ENCODE results near the gene TSHZ2.

The TSHZ2 gene

GRCh38 chr20:53163486-53163885, 191.3 kb downstream of the TSHZ2 start:
- Histone ChIP-seq H3K4me3 (ENCODE audit: extremely low read depth, insufficient read depth, low read length, poor library complexity, severe bottlenecking) (no peak overlapping the region), H3K4me1 (ENCODE audit: control insufficient read depth, insufficient read depth, low read length, poor library complexity, severe bottlenecking) (peaks cover 4% of the 10 kb centered on the region), H3K9me3 (ENCODE audit: control insufficient read depth, low read length) (no peaks in the 10 kb centered on the region), H3K36me3 (ENCODE audit: control insufficient read depth, insufficient read depth, low read length) (no peaks in the 10 kb centered on the region), H3K27ac (ENCODE audit: low read depth, low read length, severe bottlenecking) (no peak overlapping the region)
- WGBS, 2 experiments (ENCODE audit: insufficient coverage in 2 of 2), result 80% methylated on average over 1 of the region's 3 CpGs

GRCh38 chr20:53164072-53164471, 191.9 kb downstream of the TSHZ2 start:
- Histone ChIP-seq H3K27ac (ENCODE audit: low read depth, low read length, severe bottlenecking) (no peak overlapping the region), H3K9me3 (ENCODE audit: control insufficient read depth, low read length) (no peaks in the 10 kb centered on the region), H3K4me3 (ENCODE audit: extremely low read depth, insufficient read depth, low read length, poor library complexity, severe bottlenecking) (no peak overlapping the region), H3K36me3 (ENCODE audit: control insufficient read depth, insufficient read depth, low read length) (no peaks in the 10 kb centered on the region), H3K4me1 (ENCODE audit: control insufficient read depth, insufficient read depth, low read length, poor library complexity, severe bottlenecking) (peaks cover 4% of the 10 kb centered on the region)

DNA sequence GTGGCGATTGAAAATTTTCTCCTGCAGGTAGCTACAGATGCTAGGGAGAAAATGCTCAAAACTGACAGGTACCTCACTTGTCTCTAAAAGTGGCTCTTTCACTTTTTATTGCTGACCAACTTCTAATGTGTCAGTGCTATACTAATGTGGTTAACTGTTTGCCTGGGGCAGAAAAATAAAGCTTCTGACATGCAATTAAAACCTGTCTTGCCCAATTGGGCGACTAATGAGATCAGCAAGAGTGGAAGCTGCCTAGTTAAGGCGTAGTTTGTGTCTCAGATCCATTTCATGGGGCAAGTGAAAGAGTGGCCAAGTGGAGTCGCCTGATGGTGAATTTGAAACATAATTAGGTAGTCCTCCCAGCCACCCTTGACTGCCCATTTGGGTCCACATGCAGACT, 193.3 kb downstream of the TSHZ2 start:
- Histone ChIP-seq H3K4me1 (ENCODE audit: control insufficient read depth, insufficient read depth, low read length, poor library complexity, severe bottlenecking) (peaks cover 4% of the 10 kb centered on the region), H3K4me3 (ENCODE audit: extremely low read depth, insufficient read depth, low read length, poor library complexity, severe bottlenecking) (no peak overlapping the region)
- 87 to 88% methylated on average over 4 of the region's 4 CpGs for WGBS, 2 experiments (ENCODE audit: insufficient coverage in 2 of 2)

GRCh38 chr20:53168491-53168890, 196.3 kb downstream of the TSHZ2 start:
- Histone ChIP-seq H3K4me3 (ENCODE audit: extremely low read depth, insufficient read depth, low read length, poor library complexity, severe bottlenecking) (no peak overlapping the region), H3K9me3 (ENCODE audit: control insufficient read depth, low read length) (no peaks in the 10 kb centered on the region), H3K27ac (ENCODE audit: low read depth, low read length, severe bottlenecking) (no peak overlapping the region), H3K4me1 (ENCODE audit: control insufficient read depth, insufficient read depth, low read length, poor library complexity, severe bottlenecking) (no peaks in the 10 kb centered on the region), H3K36me3 (ENCODE audit: control insufficient read depth, insufficient read depth, low read length) (no peaks in the 10 kb centered on the region)
- WGBS, 2 experiments (ENCODE audit: insufficient coverage in 2 of 2), result 100% methylated on average over 1 of the region's 1 CpG; no CpG with 5 or more reads in 1 of the 2 experiments

More for the DNA sequence above, 193.3 kb downstream of the TSHZ2 start:
- Histone ChIP-seq H3K36me3 (ENCODE audit: control insufficient read depth, insufficient read depth, low read length) (no peaks in the 10 kb centered on the region), H3K27ac (ENCODE audit: low read depth, low read length, severe bottlenecking) (no peak overlapping the region), H3K9me3 (ENCODE audit: control insufficient read depth, low read length) (no peaks in the 10 kb centered on the region)

DNA sequence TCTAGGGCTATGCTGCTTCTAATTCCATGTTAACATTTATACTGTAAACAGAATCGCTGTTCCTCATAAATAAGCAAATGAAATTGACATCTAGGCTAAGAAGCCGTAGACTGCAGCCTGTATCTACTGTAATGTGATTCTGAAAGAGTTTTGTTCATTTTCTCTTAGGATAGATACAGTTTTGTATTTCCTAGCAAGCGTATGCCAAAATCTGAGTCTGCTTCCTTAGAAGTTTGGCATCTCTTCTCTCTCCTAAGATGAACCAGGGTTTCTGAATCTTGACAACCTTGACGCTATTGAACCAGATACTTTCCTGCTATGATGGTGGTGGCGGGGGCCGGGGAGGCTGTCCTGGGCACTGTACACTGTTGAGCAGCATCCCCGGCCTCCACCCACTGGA, 198.0 kb downstream of the TSHZ2 start:
- Histone ChIP-seq H3K9me3 (ENCODE audit: control insufficient read depth, low read length) (no peaks in the 10 kb centered on the region), H3K4me3 (ENCODE audit: extremely low read depth, insufficient read depth, low read length, poor library complexity, severe bottlenecking) (no peak overlapping the region), H3K27ac (ENCODE audit: low read depth, low read length, severe bottlenecking) (no peak overlapping the region), H3K36me3 (ENCODE audit: control insufficient read depth, insufficient read depth, low read length) (no peaks in the 10 kb centered on the region), H3K4me1 (ENCODE audit: control insufficient read depth, insufficient read depth, low read length, poor library complexity, severe bottlenecking) (no peaks in the 10 kb centered on the region)
- 93 to 97% methylated on average over 3 to 5 of the region's 7 CpGs for WGBS, 2 experiments (ENCODE audit: insufficient coverage in 2 of 2)

DNA sequence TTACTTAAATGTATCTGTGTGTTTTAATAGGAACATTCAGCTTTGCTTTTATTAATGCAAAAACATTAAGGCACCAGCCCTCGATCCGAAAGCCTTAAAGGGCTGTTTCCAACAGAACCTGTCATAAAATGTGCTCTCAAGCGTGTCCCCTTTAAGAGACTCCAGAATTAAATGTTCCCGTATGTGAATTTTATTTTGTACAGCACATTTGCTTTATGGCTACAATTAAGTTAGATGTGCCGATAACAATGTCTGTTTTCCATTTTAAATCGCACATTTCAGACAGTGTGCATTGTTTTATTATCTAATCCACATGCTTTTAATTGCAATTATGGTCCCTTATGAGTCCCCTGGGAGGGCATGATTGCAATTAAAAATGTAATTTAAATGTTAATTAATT, 198.9 kb downstream of the TSHZ2 start:
- Histone ChIP-seq H3K4me1 (ENCODE audit: control insufficient read depth, insufficient read depth, low read length, poor library complexity, severe bottlenecking) (no peaks in the 10 kb centered on the region), H3K9me3 (ENCODE audit: control insufficient read depth, low read length) (no peaks in the 10 kb centered on the region), H3K27ac (ENCODE audit: low read depth, low read length, severe bottlenecking) (no peak overlapping the region), H3K4me3 (ENCODE audit: extremely low read depth, insufficient read depth, low read length, poor library complexity, severe bottlenecking) (no peak overlapping the region), H3K36me3 (ENCODE audit: control insufficient read depth, insufficient read depth, low read length) (no peaks in the 10 kb centered on the region)
- 82% methylated on average over 6 of the region's 6 CpGs; no CpG with 5 or more reads in 1 of the 2 experiments for WGBS, 2 experiments (ENCODE audit: insufficient coverage in 2 of 2)

DNA sequence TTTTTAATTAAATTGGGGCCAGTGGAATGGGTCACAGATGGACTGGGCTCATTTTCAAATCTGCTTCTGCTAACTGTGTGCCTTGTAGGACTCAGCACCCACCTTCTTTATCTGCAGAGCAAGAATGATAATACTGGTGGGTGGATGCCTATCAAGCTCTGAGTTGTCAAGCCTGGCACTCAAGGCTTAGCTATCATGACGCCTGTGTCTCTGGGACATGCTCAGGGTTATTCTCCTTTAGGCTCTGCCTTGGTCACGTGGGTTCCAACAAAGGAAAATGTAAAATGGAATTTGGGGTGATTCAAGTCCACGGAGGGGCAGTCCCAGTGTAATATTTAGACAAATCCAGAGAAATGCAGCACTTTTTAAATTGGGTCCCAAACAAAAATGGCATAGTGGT, 202.3 kb downstream of the TSHZ2 start:
- no peaks in the 10 kb centered on the region for H3K36me3 ChIP-seq (ENCODE audit: control insufficient read depth, insufficient read depth, low read length)
- H3K4me3 ChIP-seq (ENCODE audit: extremely low read depth, insufficient read depth, low read length, poor library complexity, severe bottlenecking), result no peak overlapping the region
- no peak overlapping the region for H3K27ac ChIP-seq (ENCODE audit: low read depth, low read length, severe bottlenecking)
- H3K9me3 ChIP-seq (ENCODE audit: control insufficient read depth, low read length), result no peaks in the 10 kb centered on the region
- H3K4me1 ChIP-seq (ENCODE audit: control insufficient read depth, insufficient read depth, low read length, poor library complexity, severe bottlenecking), result no peaks in the 10 kb centered on the region
- 88 to 96% methylated on average over 3 of the region's 3 CpGs for WGBS, 2 experiments (ENCODE audit: insufficient coverage in 2 of 2)

- no peak overlapping the region for H3K4me3 ChIP-seq (ENCODE audit: extremely low read depth, insufficient read depth, low read length, poor library complexity, severe bottlenecking)
- no peak overlapping the region for H3K27ac ChIP-seq (ENCODE audit: low read depth, low read length, severe bottlenecking)
- no peaks in the 10 kb centered on the region for H3K9me3 ChIP-seq (ENCODE audit: control insufficient read depth, low read length)
- no peaks in the 10 kb centered on the region for H3K36me3 ChIP-seq (ENCODE audit: control insufficient read depth, insufficient read depth, low read length)
- H3K4me1 ChIP-seq (ENCODE audit: control insufficient read depth, insufficient read depth, low read length, poor library complexity, severe bottlenecking), result no peaks in the 10 kb centered on the region
- WGBS, 2 experiments (ENCODE audit: insufficient coverage in 2 of 2), result 83% methylated on average over 5 to 8 of the region's 12 CpGs
Observed at GRCh38 chr20:53175135-53175780, 203.1 kb downstream of the TSHZ2 start.

DNA sequence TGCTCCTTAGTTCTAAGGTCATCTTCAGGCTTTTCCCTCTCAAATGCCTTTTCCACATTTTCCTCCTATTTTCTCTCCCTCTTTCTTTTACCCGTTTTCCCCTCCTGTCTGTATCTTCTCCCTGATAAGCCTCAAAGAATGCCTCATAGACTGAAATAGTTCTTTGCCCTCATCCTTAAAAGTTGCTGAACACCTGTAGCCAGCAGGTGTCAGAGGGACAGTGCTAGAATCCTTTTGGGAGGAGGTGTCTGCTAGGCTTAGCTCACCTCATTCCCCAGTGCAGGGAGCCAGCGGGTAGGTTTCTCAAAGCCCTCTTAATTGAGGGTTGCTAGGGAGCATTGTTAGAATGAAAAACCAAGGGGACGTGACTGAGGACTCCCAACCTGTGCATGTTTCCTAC, 204.0 kb downstream of the TSHZ2 start:
- no peaks in the 10 kb centered on the region for H3K9me3 ChIP-seq (ENCODE audit: control insufficient read depth, low read length)
- H3K27ac ChIP-seq (ENCODE audit: low read depth, low read length, severe bottlenecking), result no peak overlapping the region
- H3K4me1 ChIP-seq (ENCODE audit: control insufficient read depth, insufficient read depth, low read length, poor library complexity, severe bottlenecking), result no peaks in the 10 kb centered on the region
- no peaks in the 10 kb centered on the region for H3K36me3 ChIP-seq (ENCODE audit: control insufficient read depth, insufficient read depth, low read length)
- H3K4me3 ChIP-seq (ENCODE audit: extremely low read depth, insufficient read depth, low read length, poor library complexity, severe bottlenecking), result no peak overlapping the region
- 71 to 79% methylated on average over 1 of the region's 3 CpGs for WGBS, 2 experiments (ENCODE audit: insufficient coverage in 2 of 2)

GRCh38 chr20:53177687-53178086, 205.5 kb downstream of the TSHZ2 start:
- no peaks in the 10 kb centered on the region for H3K36me3 ChIP-seq (ENCODE audit: control insufficient read depth, insufficient read depth, low read length)
- H3K27ac ChIP-seq (ENCODE audit: low read depth, low read length, severe bottlenecking), result no peak overlapping the region
- no peak overlapping the region for H3K4me3 ChIP-seq (ENCODE audit: extremely low read depth, insufficient read depth, low read length, poor library complexity, severe bottlenecking)
- WGBS, 2 experiments (ENCODE audit: insufficient coverage in 2 of 2), result 92 to 100% methylated on average over 2 of the region's 2 CpGs
- no peaks in the 10 kb centered on the region for H3K9me3 ChIP-seq (ENCODE audit: control insufficient read depth, low read length)
- H3K4me1 ChIP-seq (ENCODE audit: control insufficient read depth, insufficient read depth, low read length, poor library complexity, severe bottlenecking), result no peaks in the 10 kb centered on the region

DNA sequence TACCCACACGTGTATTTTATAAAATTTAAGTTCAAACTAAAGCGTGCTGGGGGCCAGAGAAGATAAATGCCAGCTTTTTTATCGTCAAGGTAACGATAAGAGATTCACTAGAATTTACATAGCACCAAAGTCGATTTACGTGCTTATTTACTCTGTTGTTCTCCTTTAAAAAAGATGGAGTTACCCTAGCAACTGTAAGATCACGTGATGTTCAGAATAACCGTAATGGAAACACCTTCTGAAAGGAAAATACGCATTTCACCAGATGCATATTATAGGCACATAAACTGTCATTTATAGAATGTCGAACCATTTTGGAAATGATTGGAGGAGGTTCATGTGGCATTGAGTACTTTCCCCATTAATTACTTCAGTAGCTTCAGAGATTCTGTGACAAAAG, 207.6 kb downstream of the TSHZ2 start:
- no peaks in the 10 kb centered on the region for H3K36me3 ChIP-seq (ENCODE audit: control insufficient read depth, insufficient read depth, low read length)
- H3K27ac ChIP-seq (ENCODE audit: low read depth, low read length, severe bottlenecking), result no peak overlapping the region
- H3K9me3 ChIP-seq (ENCODE audit: control insufficient read depth, low read length), result no peaks in the 10 kb centered on the region
- WGBS, 2 experiments (ENCODE audit: insufficient coverage in 2 of 2), result 91 to 95% methylated on average over 8 to 9 of the region's 10 CpGs
- H3K4me3 ChIP-seq (ENCODE audit: extremely low read depth, insufficient read depth, low read length, poor library complexity, severe bottlenecking), result no peak overlapping the region
- H3K4me1 ChIP-seq (ENCODE audit: control insufficient read depth, insufficient read depth, low read length, poor library complexity, severe bottlenecking), result no peaks in the 10 kb centered on the region
